Ishikawa (cell line): ENCODE data around the gene EFNA2.

Source experiments
- CREB1 ChIP-seq: IDR thresholded peaks from 2 replicates; pipeline ENCODE4 v1.6.1; 2012; ENCODE audit warnings: low read depth
- EGR1 ChIP-seq: IDR thresholded peaks from 2 replicates; pipeline ENCODE4 v1.6.1; 2012
- FOXM1 ChIP-seq: IDR thresholded peaks from 2 replicates; pipeline ENCODE4 v1.6.1; 2012; ENCODE audit warnings: low read depth, borderline replicate concordance
- MAX ChIP-seq: IDR thresholded peaks from 2 replicates; pipeline ENCODE4 v1.6.1; 2012
- YY1 ChIP-seq: IDR thresholded peaks from 2 replicates; pipeline ENCODE4 v1.6.1; 2012; ENCODE audit warnings: low read depth

GRCh38 chr19:1308718-1309117 lies 23.0 kb downstream of the EFNA2 start:
- TF ChIP-seq YY1: no peak
- no peak for TF ChIP-seq EGR1
- TF ChIP-seq FOXM1: no peak
- TF ChIP-seq CREB1: no peak
- no peak for TF ChIP-seq MAX
